Prostate gland (tissue), 2 donors: Measurements from ENCODE around the gene TSC22D2.

Experiments used
- POLR2A ChIP-seq: fragments of 450-650 bp; IDR thresholded peaks from one replicate; pipeline ENCODE4 v1.6.1; 2016; ENCODE audit warnings: antibody characterized with exemption, mild to moderate bottlenecking
- TF ChIP-seq, protein P1 (sequence below), 4 experiments: fragments of 200-600 bp in 2 of 4; fragments of 450-650 bp in 2 of 4; sonication (generic) in 2 of 4; IDR thresholded peaks; 1 replicate in 3 of 4; 2 replicates in 1 of 4; pipeline ENCODE4 v1.5.1; 2016 to 2019; ENCODE audit warnings: antibody characterized with exemption in 4 of 4, mild to moderate bottlenecking in 2 of 4, moderate library complexity in 2 of 4

DNA sequence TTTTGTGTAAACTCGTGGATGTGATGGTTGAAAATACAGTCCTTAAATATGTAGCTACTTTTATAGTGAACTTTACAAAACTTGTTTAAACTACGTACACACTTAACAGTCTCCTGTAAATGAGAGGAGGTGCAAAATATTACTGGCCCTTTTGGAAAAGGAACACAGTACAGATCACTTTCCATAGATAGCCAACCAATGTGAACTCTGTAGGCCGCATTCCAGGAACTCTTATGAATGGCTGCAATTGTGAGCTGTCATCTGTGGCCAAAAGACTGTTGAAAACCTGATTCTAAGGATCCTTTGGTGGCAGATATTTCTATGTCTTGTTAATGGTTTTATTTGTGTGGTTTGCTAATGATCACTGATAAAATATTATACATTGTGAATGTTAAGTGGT lies 6.2 kb downstream of the TSC22D2 start:
- TF ChIP-seq, protein P1, sequence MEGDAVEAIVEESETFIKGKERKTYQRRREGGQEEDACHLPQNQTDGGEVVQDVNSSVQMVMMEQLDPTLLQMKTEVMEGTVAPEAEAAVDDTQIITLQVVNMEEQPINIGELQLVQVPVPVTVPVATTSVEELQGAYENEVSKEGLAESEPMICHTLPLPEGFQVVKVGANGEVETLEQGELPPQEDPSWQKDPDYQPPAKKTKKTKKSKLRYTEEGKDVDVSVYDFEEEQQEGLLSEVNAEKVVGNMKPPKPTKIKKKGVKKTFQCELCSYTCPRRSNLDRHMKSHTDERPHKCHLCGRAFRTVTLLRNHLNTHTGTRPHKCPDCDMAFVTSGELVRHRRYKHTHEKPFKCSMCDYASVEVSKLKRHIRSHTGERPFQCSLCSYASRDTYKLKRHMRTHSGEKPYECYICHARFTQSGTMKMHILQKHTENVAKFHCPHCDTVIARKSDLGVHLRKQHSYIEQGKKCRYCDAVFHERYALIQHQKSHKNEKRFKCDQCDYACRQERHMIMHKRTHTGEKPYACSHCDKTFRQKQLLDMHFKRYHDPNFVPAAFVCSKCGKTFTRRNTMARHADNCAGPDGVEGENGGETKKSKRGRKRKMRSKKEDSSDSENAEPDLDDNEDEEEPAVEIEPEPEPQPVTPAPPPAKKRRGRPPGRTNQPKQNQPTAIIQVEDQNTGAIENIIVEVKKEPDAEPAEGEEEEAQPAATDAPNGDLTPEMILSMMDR (IDR thresholded peaks at IDR 0.05) = no peak
- no peak for TF ChIP-seq POLR2A
